K562 (cell line): Measurements from ENCODE around the gene WDFY2. TPM values are rescaled to one million over a fixed set of nuclear protein-coding genes. Genes with fewer than 3 reads are reported as not detected.

Experiments used
- ATAC-seq: fragments of 200-7000 bp; cut with Tn5 transposase; 3 replicates; pipeline ENCODE4 v1.9.1; 2020; ENCODE audit warnings: moderate library complexity
- BruUV-seq: library from RNA; stranded (reverse); fragments of 400-500 nt; replicated peaks from 2 replicates; lab custom pipeline; 2021; lab: Mats Ljungman, UMichigan
- CTCF ChIA-PET: fragments of 300-600 bp; formaldehyde crosslinking; extraction: SDS; loops from one replicate; lab custom pipeline; 2021; ENCODE audit warnings: low intra/inter-chr PET ratio; lab: Yijun Ruan, JAX
- POLR2A ChIA-PET: fragments of 300-600, 350-650 bp; sonication (Branson Sonifier 250); formaldehyde crosslinking; extraction: SDS; loops from one replicate; lab custom pipeline; 2021; ENCODE audit warnings: antibody characterized with exemption, inconsistent platforms; lab: Yijun Ruan, JAX
- DNase-seq, 4 experiments: peaks; one replicate each; pipeline versions ENCODE4 v3.0.0 to v3.0.0-alpha.2; 2011 to 2018; ENCODE audit warnings: low spot score in 3 of 4, mixed read lengths in 3 of 4; ENCODE audit errors: extremely low read depth in 1 of 4
- FAIRE-seq: peaks from 2 replicates; lab custom pipeline; 2011; peaks lifted over from hg19 to GRCh38; lab: Jason Lieb, UNC
- H2AFZ ChIP-seq: 2 replicates; pipeline ENCODE4 v1.6.0; 2011; ENCODE audit warnings: low read depth, low read length, control low read depth, inconsistent platforms
- H3K27ac ChIP-seq: fragments of 200-600 bp; 3 replicates; pipeline ENCODE4 v1.8.0; 2011; ENCODE audit warnings: low read depth, mild to moderate bottlenecking, control low read depth, inconsistent platforms, low read length, moderate library complexity, mixed read lengths; ENCODE audit errors: extremely low read depth
- H3K27me3 ChIP-seq, 2 experiments: fragments of 300-600 bp in 1 of 2; 2 replicates in 1 of 2; 3 replicates in 1 of 2; pipeline versions ENCODE4 v1.6.0 to v1.8.0; 2011; ENCODE audit warnings: inconsistent platforms in 2 of 2, low read length in 2 of 2, mild to moderate bottlenecking in 1 of 2, mixed read lengths in 1 of 2, moderate library complexity in 1 of 2; ENCODE audit not compliant: control insufficient read depth in 2 of 2, insufficient read depth in 2 of 2
- H3K36me3 ChIP-seq: fragments of 300-600 bp; 3 replicates; pipeline ENCODE4 v1.8.0; 2011; ENCODE audit warnings: mild to moderate bottlenecking, low read length, inconsistent platforms; ENCODE audit not compliant: control insufficient read depth, insufficient read depth
- H3K4me1 ChIP-seq, 2 experiments: fragments of 200-600 bp in 1 of 2; replicated peaks in 1 of 2; 2 replicates in 1 of 2; 3 replicates in 1 of 2; pipeline versions ENCODE4 v1.5.1 to v1.8.0; 2011; ENCODE audit warnings: inconsistent platforms in 2 of 2, low read length in 2 of 2, mild to moderate bottlenecking in 1 of 2, mixed read lengths in 1 of 2, moderate library complexity in 1 of 2; ENCODE audit not compliant: control insufficient read depth in 2 of 2, insufficient read depth in 2 of 2
- H3K4me2 ChIP-seq: 2 replicates; pipeline ENCODE4 v1.6.1; 2011; ENCODE audit warnings: low read length, control low read depth, inconsistent platforms, mixed read lengths; ENCODE audit not compliant: insufficient read depth
- H3K4me3 ChIP-seq: fragments of 200-600 bp; sonication (generic), shearing (Covaris generic); 2 replicates; pipeline ENCODE4 v1.5.1; 2016; ENCODE audit warnings: control low read depth, inconsistent platforms
- H3K79me2 ChIP-seq: fragments of 200-600 bp; 3 replicates; pipeline ENCODE4 v1.8.0; 2011; ENCODE audit warnings: low read length, inconsistent platforms; ENCODE audit not compliant: control insufficient read depth, insufficient read depth
- H3K9ac ChIP-seq, 2 experiments: 2 replicates each; pipeline versions ENCODE4 v1.6.0 to v1.6.1; 2011; ENCODE audit warnings: low read depth in 2 of 2, low read length in 2 of 2, control low read depth in 1 of 2, inconsistent platforms in 1 of 2, mild to moderate bottlenecking in 1 of 2, mixed read lengths in 1 of 2; ENCODE audit not compliant: insufficient read depth in 1 of 2
- H3K9me1 ChIP-seq: one replicate; pipeline ENCODE4 v1.6.0; 2011; ENCODE audit warnings: inconsistent platforms, mild to moderate bottlenecking, low read length, moderate library complexity; ENCODE audit not compliant: control insufficient read depth, insufficient read depth
- H3K9me3 ChIP-seq: replicated peaks from 2 replicates; pipeline ENCODE4 v1.5.1; 2011; ENCODE audit warnings: low read depth, low read length, inconsistent platforms; ENCODE audit not compliant: control insufficient read depth, insufficient read depth
- H4K20me1 ChIP-seq: replicated peaks from 2 replicates; pipeline ENCODE4 v1.6.1; 2011; ENCODE audit warnings: low read length, inconsistent platforms, mixed read lengths; ENCODE audit not compliant: control insufficient read depth, insufficient read depth
- ARID1B ChIP-seq: fragments of 450-650 bp; IDR thresholded peaks from 2 replicates; pipeline ENCODE4 v1.6.1; 2016; ENCODE audit warnings: antibody characterized with exemption, mild to moderate bottlenecking, inconsistent platforms
- BCLAF1 ChIP-seq, 2 experiments: fragments of 450-650 bp in 1 of 2; IDR thresholded peaks; 2 replicates each; pipeline ENCODE4 v1.6.1; 2011 to 2017; ENCODE audit warnings: low read depth in 2 of 2, antibody characterized with exemption in 1 of 2, borderline replicate concordance in 1 of 2, low read length in 1 of 2, mild to moderate bottlenecking in 1 of 2, mixed read lengths in 1 of 2; ENCODE audit not compliant: control insufficient read depth in 1 of 2
- BMI1 ChIP-seq: fragments of 150-350 bp; IDR thresholded peaks from 2 replicates; pipeline ENCODE4 v1.6.1; 2014; ENCODE audit warnings: low read length
- ESRRA ChIP-seq: fragments of 450-650 bp; IDR thresholded peaks from 2 replicates; pipeline ENCODE4 v1.6.1; 2014; ENCODE audit warnings: low read depth, mild to moderate bottlenecking, moderate library complexity, borderline replicate concordance
- EWSR1 ChIP-seq: fragments of 450-650 bp; IDR thresholded peaks from 2 replicates; pipeline ENCODE4 v1.6.1; 2018; ENCODE audit warnings: borderline replicate concordance, mild to moderate bottlenecking, low read depth, moderate library complexity; ENCODE audit not compliant: partially characterized antibody
- FOXP1 ChIP-seq: sonication (generic); formaldehyde crosslinking; IDR thresholded peaks from 2 replicates; pipeline ENCODE4 v1.8.0; 2022; ENCODE audit warnings: mild to moderate bottlenecking, missing genetic modification reagents
- HEY1 ChIP-seq: fragments of 250-450 bp; sonication (Bioruptor Pico); IDR thresholded peaks from 2 replicates; pipeline ENCODE4 v1.5.0; 2020; ENCODE audit warnings: mild to moderate bottlenecking, moderate library complexity, borderline replicate concordance
- HMGXB4 ChIP-seq: sonication (generic); formaldehyde crosslinking; IDR thresholded peaks from 2 replicates; pipeline ENCODE4 v1.8.1; 2023; ENCODE audit warnings: mild to moderate bottlenecking, missing genetic modification reagents
- KLF16 ChIP-seq: IDR thresholded peaks from 2 replicates; pipeline ENCODE4 v1.6.1; 2016; ENCODE audit warnings: antibody characterized with exemption
- LEF1 ChIP-seq: fragments of 450-650 bp; IDR thresholded peaks from 2 replicates; pipeline ENCODE4 v1.6.1; 2016; ENCODE audit warnings: mild to moderate bottlenecking
- NFXL1 ChIP-seq: fragments of 450-650 bp; formaldehyde crosslinking; IDR thresholded peaks from 2 replicates; pipeline ENCODE4 v1.4.0; 2021; ENCODE audit warnings: mild to moderate bottlenecking
- RBM15 ChIP-seq: fragments of 200-400 bp; formaldehyde crosslinking; IDR thresholded peaks from 2 replicates; pipeline ENCODE4 v1.6.1; 2018; ENCODE audit warnings: mild to moderate bottlenecking, low read length, moderate library complexity; ENCODE audit not compliant: insufficient read depth
- SMAD4 ChIP-seq: fragments of 250-450 bp; sonication (Bioruptor Pico); conservative IDR thresholded peaks from 2 replicates; pipeline ENCODE4 v1.8.0; 2021; ENCODE audit warnings: inconsistent platforms, mild to moderate bottlenecking, moderate library complexity
- TCF7 ChIP-seq: sonication (generic); IDR thresholded peaks from 2 replicates; pipeline ENCODE4 v1.6.1; 2016; ENCODE audit warnings: antibody characterized with exemption, borderline replicate concordance
- ZKSCAN3 ChIP-seq: fragments of 250-450 bp; sonication (Bioruptor Pico); IDR thresholded peaks from 2 replicates; pipeline ENCODE4 v1.4.0; 2020
- ZNF224 ChIP-seq: sonication (generic); formaldehyde crosslinking; IDR thresholded peaks from 2 replicates; pipeline ENCODE4 v1.8.0; 2022; ENCODE audit warnings: mild to moderate bottlenecking, missing genetic modification reagents
- ZNF695 ChIP-seq: fragments of 450-650 bp; formaldehyde crosslinking; IDR thresholded peaks from 2 replicates; pipeline ENCODE4 v1.4.0; 2020; ENCODE audit warnings: mild to moderate bottlenecking, moderate library complexity
- WGBS: fragments of 100-300 bp; shearing (Covaris generic); methylation state at CpG from one replicate; pipeline ENCODE4 v1.1.6; 2016; ENCODE audit warnings: low coverage, mixed read lengths; ENCODE audit not compliant: insufficient coverage; ENCODE audit errors: missing lambda C conversion rate; 5-methylcytosine and 5-hydroxymethylcytosine counted together
- in situ Hi-C: fragments of 300-500 bp; cut with MboI; formaldehyde crosslinking; loops from 4 replicates; pipeline ENCODE4 v1.15.0; 2018; ENCODE audit warnings: inconsistent platforms, mixed read lengths
- intact Hi-C: fragments of 100-400 bp; cut with micrococcal nuclease; formaldehyde crosslinking; loops from 2 replicates; pipeline ENCODE4 v1.14.2; 2022
- polyA plus RNA-seq, 8 experiments: library from polyadenylated mRNA; depleted of rRNA in 4 of 8; stranded (reverse) in 5 of 8; unstranded in 3 of 8; fragments of >200 nt; fragmentation: Nextera tagmentation in 2 of 8; fragmentation: Illumina TruSeq in 1 of 8; extraction: Ambion mirVana in 2 of 8; extraction: Trizol in 1 of 8; gene quantifications; 2 replicates each; pipeline versions ENCODE4 v1.2.1 to v1.2.3, GENCODE V29; 2011 to 2014; ENCODE audit warnings: inconsistent platforms in 1 of 8, missing spikeins in 1 of 8
- total RNA-seq, 7 experiments: library from RNA; depleted of rRNA in 6 of 7; stranded (reverse); fragments of >200 nt in 6 of 7; fragmentation: Illumina TruSeq in 2 of 7; extraction: Trizol in 2 of 7; gene quantifications; 2 replicates each; pipeline versions ENCODE4 v1.2.1 to v1.2.3, GENCODE V29; 2011 to 2021; ENCODE audit warnings: low replicate concordance in 1 of 7

WDFY2 gene
- total and polyA plus RNA-seq, 9 of the 15 experiments (the other 6 are each of a cell fraction or from before 2014, with no cell fraction given) = 0.66 to 6.4 (median 4.4) TPM

GRCh38 chr13:51541037-51541436, 43.2 kb upstream of the WDFY2 start:
- DNase-seq = no peak
- in situ Hi-C loops = no loop called here
- Histone ChIP-seq H3K27ac (no peak overlapping the region), H3K4me1 (peaks cover 0 to 8% of the 10 kb centered on the region in 2 experiments; a peak in 3 of 5 replicates), H3K9me3 (no peaks in the 10 kb centered on the region), H3K9me1 (no peaks in the 10 kb centered on the region), H2AFZ (no peak overlapping the region), H3K4me3 (no peak overlapping the region), H3K9ac (no peak overlapping the region), H3K27me3 (no peaks in the 10 kb centered on the region), H3K79me2 (no peaks in the 10 kb centered on the region), H4K20me1 (no peaks in the 10 kb centered on the region), H3K4me2 (no peak overlapping the region), H3K36me3 (no peaks in the 10 kb centered on the region)
- ChIA-PET POLR2A (no interaction called here), CTCF (no interaction called here)
- BruUV-seq = no TSS peak
- TF ChIP-seq ZKSCAN3 (no peak), SMAD4 (CRISPR knock-in tag) (no peak), ESRRA (no peak), ARID1B (no peak), LEF1 (no peak), ZNF695 (CRISPR knock-in tag) (no peak), EWSR1 (no peak), RBM15 (no peak), KLF16 (no peak), HEY1 (CRISPR knock-in tag) (no peak), HMGXB4 (no peak), BCLAF1 (IDR thresholded peaks at IDR 0.05; ENCODE audit: borderline replicate concordance in 1 of 2, control insufficient read depth in 1 of 2, low read depth in 2 of 2, low read length in 1 of 2) (no peak), NFXL1 (CRISPR knock-in tag) (no peak), FOXP1 (CRISPR knock-in tag) (no peak), ZNF224 (no peak), TCF7 (no peak), BMI1 (no peak)
- 0% methylated on average over 3 of the region's 3 CpGs for WGBS
- intact Hi-C loops = loop anchor here (5.0 kb wide), 1 partner anchor 41 kb away; the partner anchor contains the start of gene WDFY2
- FAIRE-seq = no peak
- ATAC-seq = no peak
